Kidney (tissue), 14 donors: ENCODE results near the gene OR2C3. TPM values are rescaled to one million over a fixed set of nuclear protein-coding genes. Genes with fewer than 3 reads are reported as not detected.
"Not testable (repeated sequence)": the region's sequence is repeated elsewhere in the genome, so short reads cannot be mapped to it uniquely, and the experiment has no call there.

Experiments used
- DNase-seq, 5 donors: peaks; one replicate each; pipeline ENCODE4 v3.0.0-alpha.2; 2013 to 2020
- FAIRE-seq: peaks from 2 replicates; lab custom pipeline; 2012; peaks lifted over from hg19 to GRCh38; lab: Jason Lieb, UNC
- H3K27ac ChIP-seq, 2 donors: one replicate each; pipeline ENCODE4 v1.7.0; 2013; ENCODE audit warnings: low read depth in 2 of 2, low read length in 2 of 2, inconsistent platforms in 1 of 2
- H3K27me3 ChIP-seq: one replicate; pipeline ENCODE4 v1.7.1; 2013; ENCODE audit warnings: low read length, inconsistent platforms; ENCODE audit not compliant: control insufficient read depth, insufficient read depth
- H3K36me3 ChIP-seq, 3 donors: one replicate each; pipeline versions ENCODE4 v1.7.0 to v1.7.1; 2013; ENCODE audit warnings: low read length in 3 of 3, control low read depth in 1 of 3, inconsistent platforms in 1 of 3; ENCODE audit not compliant: insufficient read depth in 3 of 3, control insufficient read depth in 2 of 3
- H3K4me1 ChIP-seq, 3 donors: one replicate each; pipeline versions ENCODE4 v1.7.0 to v1.7.1; 2013; ENCODE audit warnings: low read length in 3 of 3, inconsistent platforms in 1 of 3, low read depth in 1 of 3; ENCODE audit not compliant: control insufficient read depth in 2 of 3, insufficient read depth in 2 of 3
- H3K4me3 ChIP-seq, 3 donors: one replicate each; pipeline versions ENCODE4 v1.7.0 to v1.8.1; 2013; ENCODE audit warnings: low read length in 3 of 3, control low read depth in 1 of 3, inconsistent platforms in 1 of 3
- H3K9ac ChIP-seq, 3 donors: one replicate each; pipeline versions ENCODE4 v1.7.0 to v1.7.1; 2013; ENCODE audit warnings: low read length in 3 of 3, control low read depth in 1 of 3, inconsistent platforms in 1 of 3
- H3K9me3 ChIP-seq, 3 donors: one replicate each; pipeline versions ENCODE4 v1.7.0 to v1.7.1; 2013; ENCODE audit warnings: low read length in 3 of 3, control low read depth in 1 of 3, inconsistent platforms in 1 of 3; ENCODE audit not compliant: control insufficient read depth in 2 of 3, insufficient read depth in 1 of 3
- intact Hi-C: fragments of 100-400 bp; cut with DNase I; formaldehyde crosslinking; loops from one replicate; pipeline ENCODE4 v1.11.1; 2022
- polyA plus RNA-seq: library from polyadenylated mRNA; stranded (reverse); fragments of 350-450 nt; fragmentation: Illumina TruSeq; extraction: RNeasy Lipid Tissue Mini Kit (QIAGEN cat#74804); gene quantifications from one replicate; pipeline ENCODE4 v1.2.3, GENCODE V29; 2014; ENCODE audit warnings: low read depth, low replicate concordance; ENCODE audit not compliant: insufficient read depth
- total RNA-seq: library from RNA; stranded (reverse); fragmentation: NEBNext Ultra II Directional; extraction: Animal tissue kit (Norgen Biotek cat#: 25700); gene quantifications from one replicate; pipeline ENCODE4 v1.2.1, GENCODE V29; 2021
- TF ChIP-seq, protein P1 (sequence below): IDR thresholded peaks from 3 replicates; pipeline ENCODE4 v1.5.1; 2012; ENCODE audit warnings: mild to moderate bottlenecking, moderate library complexity, borderline replicate concordance; ENCODE audit not compliant: insufficient read depth; ENCODE audit errors: extremely low read depth
- donor health status: control.
- donor health status: control.
- donor health status: control.
- donor health status: control.
- donor health status: control.
- donor health status: DM: yes; HTN: yes; CAD: no.
- donor health status: Normal renal cell carcinoma (clear cell type).

OR2C3 gene
- total and polyA plus RNA-seq, 2 donors from 2014 or later, result 0.06 TPM; not detected in 1

DNA sequence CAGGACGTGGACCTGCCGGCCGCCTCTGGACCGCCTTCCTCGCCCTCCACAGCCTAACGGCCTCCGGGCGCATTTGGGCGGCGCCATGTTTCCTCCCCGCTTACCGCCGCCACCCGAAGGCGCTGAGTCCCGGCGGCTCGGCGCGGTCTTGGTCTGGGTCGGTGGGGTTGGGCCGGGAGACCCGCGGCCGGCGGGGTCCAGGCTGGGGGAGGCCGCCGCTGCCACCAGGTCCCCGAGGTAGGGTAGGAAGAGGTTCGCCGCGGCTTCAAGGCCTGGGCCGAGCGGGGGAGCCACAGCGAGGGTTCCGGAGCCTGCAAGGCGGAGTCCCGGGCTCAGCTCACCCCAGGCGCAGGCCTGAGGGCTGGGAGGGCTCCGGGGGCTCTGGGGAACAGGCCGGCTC lies 5.5 kb downstream of the OR2C3 start:
- no peak overlapping the region for H3K4me3 ChIP-seq
- H3K4me1 ChIP-seq, result no peaks in the 10 kb centered on the region
- peaks cover 0 to 6% (median 0%) of the 10 kb centered on the region in 3 donors for H3K9me3 ChIP-seq
- TF ChIP-seq, protein P1, sequence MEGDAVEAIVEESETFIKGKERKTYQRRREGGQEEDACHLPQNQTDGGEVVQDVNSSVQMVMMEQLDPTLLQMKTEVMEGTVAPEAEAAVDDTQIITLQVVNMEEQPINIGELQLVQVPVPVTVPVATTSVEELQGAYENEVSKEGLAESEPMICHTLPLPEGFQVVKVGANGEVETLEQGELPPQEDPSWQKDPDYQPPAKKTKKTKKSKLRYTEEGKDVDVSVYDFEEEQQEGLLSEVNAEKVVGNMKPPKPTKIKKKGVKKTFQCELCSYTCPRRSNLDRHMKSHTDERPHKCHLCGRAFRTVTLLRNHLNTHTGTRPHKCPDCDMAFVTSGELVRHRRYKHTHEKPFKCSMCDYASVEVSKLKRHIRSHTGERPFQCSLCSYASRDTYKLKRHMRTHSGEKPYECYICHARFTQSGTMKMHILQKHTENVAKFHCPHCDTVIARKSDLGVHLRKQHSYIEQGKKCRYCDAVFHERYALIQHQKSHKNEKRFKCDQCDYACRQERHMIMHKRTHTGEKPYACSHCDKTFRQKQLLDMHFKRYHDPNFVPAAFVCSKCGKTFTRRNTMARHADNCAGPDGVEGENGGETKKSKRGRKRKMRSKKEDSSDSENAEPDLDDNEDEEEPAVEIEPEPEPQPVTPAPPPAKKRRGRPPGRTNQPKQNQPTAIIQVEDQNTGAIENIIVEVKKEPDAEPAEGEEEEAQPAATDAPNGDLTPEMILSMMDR, result no peak
- H3K27ac ChIP-seq, result no peak overlapping the region
- no peak overlapping the region for H3K9ac ChIP-seq
- no peaks in the 10 kb centered on the region for H3K27me3 ChIP-seq
- intact Hi-C loops, result no loop called here
- no peak for FAIRE-seq
- no peaks in the 10 kb centered on the region for H3K36me3 ChIP-seq
- DNase-seq, result peak in 4 of 5 donors; percentile 6 to 45 (median 28)

DNA sequence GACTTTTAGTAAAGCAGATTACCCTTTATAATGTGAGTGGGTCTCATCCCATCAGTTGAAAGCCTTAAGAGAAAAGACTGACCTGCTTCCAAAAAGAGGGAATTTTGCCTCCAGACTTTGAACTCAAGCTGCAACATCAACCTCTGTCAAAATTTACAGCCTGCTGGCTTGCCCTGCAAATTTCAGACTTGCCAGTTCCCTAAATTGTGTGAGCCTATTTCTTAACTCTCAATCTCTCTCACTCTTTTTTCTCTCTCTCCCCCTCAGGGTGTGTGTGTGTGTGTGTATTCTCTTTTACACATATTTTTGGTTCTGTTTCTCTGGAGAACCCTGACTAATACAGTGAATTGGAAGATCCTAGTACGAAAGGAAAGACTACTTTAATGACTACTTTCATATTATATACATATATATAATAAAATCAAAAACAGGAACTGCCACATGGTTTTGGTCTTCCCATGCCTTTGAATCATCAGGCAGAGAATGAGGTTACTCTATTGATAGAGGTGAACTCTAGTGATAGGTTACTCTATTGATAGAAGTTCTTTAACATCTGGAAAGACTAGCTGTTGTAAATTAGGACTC lies 6.4 kb downstream of the OR2C3 start:
- Histone ChIP-seq H3K27ac (no peak overlapping the region), H3K36me3 (no peaks in the 10 kb centered on the region), H3K4me1 (no peaks in the 10 kb centered on the region), H3K27me3 (no peaks in the 10 kb centered on the region), H3K9me3 (peaks cover 0 to 6% (median 1%) of the 10 kb centered on the region in 3 donors), H3K9ac (no peak overlapping the region), H3K4me3 (no peak overlapping the region)
- FAIRE-seq (no peak), DNase-seq (no peak)
- TF ChIP-seq, protein P1, result no peak
- intact Hi-C loops, result no loop called here

DNA sequence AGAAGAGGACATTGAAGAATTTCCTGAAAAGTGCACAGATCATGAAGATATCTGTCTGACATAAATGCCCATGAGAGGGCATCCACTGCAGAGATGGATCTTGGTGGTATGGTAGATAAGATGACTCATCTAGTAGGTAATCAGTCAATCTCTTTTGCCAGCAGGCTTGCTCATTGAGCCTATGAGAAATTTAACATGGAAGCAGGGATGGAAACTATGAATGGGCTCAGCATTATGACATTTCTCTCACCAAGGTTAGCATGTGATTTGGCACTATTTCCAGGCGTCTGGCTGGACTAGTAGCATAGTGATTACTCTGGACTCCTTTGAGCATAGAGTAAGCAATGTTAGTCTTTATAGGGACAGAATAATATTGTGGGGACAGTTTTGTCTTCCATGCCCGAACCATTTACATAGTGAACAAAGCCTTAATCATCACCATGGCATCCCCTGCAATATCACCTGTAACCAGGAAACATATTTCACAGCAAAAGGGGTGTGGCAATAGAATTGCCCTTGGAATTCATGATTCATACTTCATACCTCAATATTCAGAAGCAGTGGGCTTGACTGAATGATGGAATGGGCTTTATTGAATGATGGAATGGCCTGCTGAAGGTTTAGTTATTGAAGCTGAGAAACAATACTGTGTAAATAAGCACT lies 7.3 kb downstream of the OR2C3 start:
- Histone ChIP-seq H3K4me3 (no peak overlapping the region), H3K27ac (no peak overlapping the region), H3K9ac (no peak overlapping the region), H3K36me3 (no peaks in the 10 kb centered on the region), H3K4me1 (no peaks in the 10 kb centered on the region), H3K27me3 (no peaks in the 10 kb centered on the region), H3K9me3 (peaks cover 0 to 6% (median 2%) of the 10 kb centered on the region in 3 donors)
- intact Hi-C loops, result no loop called here
- TF ChIP-seq, protein P1, result no peak
- no peak for DNase-seq
- no peak for FAIRE-seq

DNA sequence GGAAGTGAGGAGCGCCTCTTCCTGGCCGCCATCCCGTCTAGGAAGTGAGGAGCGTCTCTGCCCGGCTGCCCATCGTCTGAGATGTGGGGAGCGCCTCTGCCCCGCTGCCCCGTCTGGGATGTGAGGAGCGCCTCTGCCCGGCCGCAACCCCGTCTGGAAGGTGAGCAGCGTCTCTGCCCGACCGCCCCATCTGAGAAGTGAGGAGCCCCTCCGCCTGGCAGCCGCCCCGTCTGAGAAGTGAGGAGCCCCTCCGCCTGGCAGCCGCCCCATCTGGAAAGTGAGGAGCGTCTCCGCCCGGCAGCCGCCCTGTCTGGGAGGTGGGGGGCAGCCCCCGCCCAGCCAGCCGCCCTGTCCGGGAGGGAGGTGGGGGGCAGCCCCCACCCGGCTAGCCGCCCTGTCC lies 14.4 kb downstream of the OR2C3 start:
- H3K27me3 ChIP-seq, H3K27ac ChIP-seq, intact Hi-C loops, H3K9me3 ChIP-seq, H3K36me3 ChIP-seq, H3K9ac ChIP-seq, FAIRE-seq, H3K4me1 ChIP-seq, H3K4me3 ChIP-seq: not testable (repeated sequence)
- DNase-seq, result peak in 1 of 5 donors; percentile 56
